Endothelial cell (in vitro differentiated cells): ENCODE results near the gene EXOSC7. TPM values are rescaled to one million over a fixed set of nuclear protein-coding genes. Genes with fewer than 3 reads are reported as not detected.

Experiments used
- DNase-seq: peaks from one replicate; pipeline ENCODE4 v3.0.0; 2021; ENCODE audit warnings: low spot score
- H3K27ac Mint-ChIP-seq: one replicate; pipeline ENCODE4 v1.8.0; 2021; ENCODE audit warnings: mixed read lengths, inconsistent platforms; ENCODE audit not compliant: unreplicated experiment
- H3K27me3 Mint-ChIP-seq: one replicate; pipeline ENCODE4 v1.8.0; 2021; ENCODE audit warnings: mild to moderate bottlenecking, moderate library complexity, mixed read lengths, inconsistent platforms; ENCODE audit not compliant: unreplicated experiment
- H3K36me3 Mint-ChIP-seq: one replicate; pipeline ENCODE4 v1.8.0; 2021; ENCODE audit warnings: mild to moderate bottlenecking, low read depth, mixed read lengths, inconsistent platforms; ENCODE audit not compliant: unreplicated experiment
- H3K4me1 Mint-ChIP-seq: one replicate; pipeline ENCODE4 v1.8.0; 2021; ENCODE audit warnings: mild to moderate bottlenecking, mixed read lengths, inconsistent platforms; ENCODE audit not compliant: unreplicated experiment
- H3K4me3 Mint-ChIP-seq: one replicate; pipeline ENCODE4 v1.8.0; 2021; ENCODE audit warnings: mild to moderate bottlenecking, mixed read lengths, inconsistent platforms; ENCODE audit not compliant: unreplicated experiment
- H3K9me3 Mint-ChIP-seq: one replicate; pipeline ENCODE4 v1.8.0; 2021; ENCODE audit warnings: mixed read lengths, inconsistent platforms; ENCODE audit not compliant: unreplicated experiment
- total RNA-seq: library from RNA; stranded (reverse); fragmentation: NEBNext Ultra II Directional; extraction: Animal tissue kit (Norgen Biotek cat#: 25700); gene quantifications from one replicate; pipeline ENCODE4 v1.2.1, GENCODE V29; 2021; ENCODE audit not compliant: unreplicated experiment
- TF ChIP-seq, protein P1 (sequence below): fragments of 200-600 bp; sonication (generic); IDR thresholded peaks from one replicate; pipeline ENCODE4 v1.5.0; 2021; ENCODE audit warnings: antibody characterized with exemption; ENCODE audit not compliant: unreplicated experiment

The EXOSC7 gene
- total RNA-seq, 1 donor from 2014 or later, result 33.2 TPM

DNA sequence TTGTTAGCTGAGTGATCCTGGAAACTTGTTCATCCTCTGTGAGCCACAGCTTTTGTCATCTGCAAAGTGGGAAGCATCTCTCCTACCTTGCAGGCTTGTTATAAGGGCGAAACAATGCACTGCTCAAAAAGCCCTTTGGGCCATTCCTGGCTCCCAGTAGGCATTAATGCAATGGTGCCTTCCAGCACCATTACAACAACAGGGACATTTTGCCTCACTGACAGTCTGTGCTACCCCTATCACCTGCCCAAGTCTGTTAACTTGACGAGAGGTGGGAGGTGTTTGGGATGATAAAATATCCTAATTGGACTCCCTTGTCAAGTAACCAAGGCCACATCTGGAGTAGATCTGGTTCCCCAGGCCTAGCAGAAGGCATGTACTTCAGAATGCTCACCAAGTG lies 44.3 kb upstream of the EXOSC7 start:
- peak overlapping the region; percentile 99 for H3K27ac Mint-ChIP-seq
- no peak overlapping the region for H3K4me3 Mint-ChIP-seq
- TF ChIP-seq, protein P1, sequence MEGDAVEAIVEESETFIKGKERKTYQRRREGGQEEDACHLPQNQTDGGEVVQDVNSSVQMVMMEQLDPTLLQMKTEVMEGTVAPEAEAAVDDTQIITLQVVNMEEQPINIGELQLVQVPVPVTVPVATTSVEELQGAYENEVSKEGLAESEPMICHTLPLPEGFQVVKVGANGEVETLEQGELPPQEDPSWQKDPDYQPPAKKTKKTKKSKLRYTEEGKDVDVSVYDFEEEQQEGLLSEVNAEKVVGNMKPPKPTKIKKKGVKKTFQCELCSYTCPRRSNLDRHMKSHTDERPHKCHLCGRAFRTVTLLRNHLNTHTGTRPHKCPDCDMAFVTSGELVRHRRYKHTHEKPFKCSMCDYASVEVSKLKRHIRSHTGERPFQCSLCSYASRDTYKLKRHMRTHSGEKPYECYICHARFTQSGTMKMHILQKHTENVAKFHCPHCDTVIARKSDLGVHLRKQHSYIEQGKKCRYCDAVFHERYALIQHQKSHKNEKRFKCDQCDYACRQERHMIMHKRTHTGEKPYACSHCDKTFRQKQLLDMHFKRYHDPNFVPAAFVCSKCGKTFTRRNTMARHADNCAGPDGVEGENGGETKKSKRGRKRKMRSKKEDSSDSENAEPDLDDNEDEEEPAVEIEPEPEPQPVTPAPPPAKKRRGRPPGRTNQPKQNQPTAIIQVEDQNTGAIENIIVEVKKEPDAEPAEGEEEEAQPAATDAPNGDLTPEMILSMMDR, result no peak
- H3K9me3 Mint-ChIP-seq, result no peaks in the 10 kb centered on the region
- no peak for DNase-seq
- H3K36me3 Mint-ChIP-seq, result peaks cover 55% of the 10 kb centered on the region
- H3K4me1 Mint-ChIP-seq, result peaks cover 57% of the 10 kb centered on the region
- peaks cover 12% of the 10 kb centered on the region for H3K27me3 Mint-ChIP-seq

DNA sequence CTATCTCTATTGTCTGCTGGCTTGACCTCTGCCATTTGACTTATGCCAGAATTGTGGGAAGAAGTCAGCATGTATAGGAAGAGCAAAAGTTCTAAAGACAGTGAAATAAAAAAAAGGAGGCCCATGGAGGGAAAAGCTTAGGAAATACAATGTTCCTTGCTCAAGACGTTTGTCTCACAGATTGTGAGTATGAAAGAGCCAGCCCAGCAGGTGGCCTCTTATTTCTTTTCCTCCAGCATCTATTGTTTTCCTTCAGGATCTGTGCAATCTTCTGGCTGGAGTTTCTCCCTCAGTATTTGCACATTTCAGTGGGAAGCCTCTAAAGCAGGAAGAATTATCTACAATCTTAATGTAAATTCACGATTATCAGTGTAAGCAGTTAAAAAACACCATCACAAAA lies 43.8 kb upstream of the EXOSC7 start:
- Mint-ChIP-seq H3K4me1 (peaks cover 52% of the 10 kb centered on the region), H3K9me3 (no peaks in the 10 kb centered on the region), H3K27me3 (peaks cover 12% of the 10 kb centered on the region), H3K27ac (peak overlapping the region; percentile 99), H3K4me3 (peak overlapping the region; percentile 23), H3K36me3 (peaks cover 50% of the 10 kb centered on the region)
- no peak for DNase-seq
- TF ChIP-seq, protein P1, result no peak

DNA sequence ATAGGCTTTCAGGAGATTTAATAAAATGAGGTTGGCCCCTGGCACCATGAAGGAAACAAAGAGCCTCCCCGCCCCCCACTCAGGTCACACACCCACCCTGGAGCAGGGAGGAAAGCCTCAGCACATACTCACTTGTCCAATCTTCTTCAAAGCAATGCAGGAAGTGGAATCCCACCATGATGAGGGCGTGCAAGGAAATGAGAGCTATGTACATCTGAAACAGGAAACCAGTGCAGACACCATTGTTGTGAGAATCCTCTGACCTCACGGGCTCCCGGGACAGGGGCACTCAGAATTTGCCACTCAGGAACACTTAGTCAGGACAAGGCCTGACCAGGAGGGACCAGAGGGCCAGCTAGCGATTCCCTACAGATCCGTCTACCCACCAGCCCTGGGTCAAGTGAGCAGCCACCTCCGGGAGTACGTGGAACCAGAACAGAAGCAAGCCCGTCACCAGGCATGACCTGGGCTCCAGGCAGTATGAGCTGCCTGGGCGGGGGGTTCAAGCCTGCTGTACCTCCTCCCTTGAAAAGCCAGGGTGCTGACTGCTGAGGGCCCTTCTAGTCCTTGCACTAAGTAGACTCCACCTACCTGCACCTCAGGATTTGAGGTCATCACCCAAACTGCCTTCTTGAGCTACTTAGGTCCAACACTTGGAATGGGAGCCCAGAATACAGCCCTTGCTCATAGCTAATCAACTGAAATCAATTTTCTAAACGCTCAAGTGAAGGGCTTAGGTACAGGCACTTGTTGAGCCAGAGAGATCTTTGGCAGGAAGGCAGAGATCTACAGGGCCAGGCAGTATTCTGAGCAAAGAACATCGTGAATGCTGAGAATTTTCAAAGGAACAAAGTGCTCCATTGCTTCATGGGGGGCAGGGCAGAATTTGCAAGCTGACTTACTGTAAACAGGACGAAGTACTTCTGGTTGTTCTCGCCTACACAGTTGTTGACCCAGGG lies 42.8 kb upstream of the EXOSC7 start:
- Mint-ChIP-seq H3K36me3 (peaks cover 53% of the 10 kb centered on the region), H3K27me3 (peaks cover 12% of the 10 kb centered on the region), H3K9me3 (no peaks in the 10 kb centered on the region), H3K27ac (peak overlapping the region; percentile 99), H3K4me3 (peak overlapping the region; percentile 23), H3K4me1 (peaks cover 52% of the 10 kb centered on the region)
- TF ChIP-seq, protein P1, result no peak
- peak; percentile 51 for DNase-seq

DNA sequence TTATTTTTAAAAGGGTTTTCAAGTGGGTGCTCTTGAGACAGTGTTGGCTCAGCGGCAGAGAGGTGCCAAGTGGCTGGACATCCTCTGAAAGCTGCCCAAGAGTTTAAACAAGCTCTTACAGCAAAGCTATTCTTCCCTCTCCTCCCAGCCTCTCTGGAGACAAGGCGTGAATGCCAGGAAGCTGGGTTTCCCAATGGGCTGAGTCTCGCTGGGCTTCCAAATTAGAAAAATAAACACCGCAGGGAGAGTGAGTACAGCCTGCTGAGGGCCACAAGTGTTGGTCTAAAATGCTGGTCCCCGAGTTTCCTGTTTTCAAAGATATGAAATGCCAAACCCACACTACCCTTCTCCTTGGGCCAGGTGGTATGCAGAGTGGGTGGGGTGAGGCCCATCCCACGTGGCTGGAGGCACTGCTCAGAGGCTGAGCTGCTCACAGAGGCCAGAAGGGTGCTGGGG lies 36.4 kb upstream of the EXOSC7 start:
- Mint-ChIP-seq H3K4me1 (peaks cover 44% of the 10 kb centered on the region), H3K27me3 (peaks cover 9% of the 10 kb centered on the region), H3K9me3 (no peaks in the 10 kb centered on the region), H3K4me3 (peak overlapping the region; percentile 25), H3K27ac (peak overlapping the region; percentile 91), H3K36me3 (peaks cover 46% of the 10 kb centered on the region)
- no peak for DNase-seq
- TF ChIP-seq, protein P1, result no peak
